NCI-H1694 treated with DMSO at 0.1 percent for 48 hours (cell line): ENCODE measurements around the gene LTBP1.

Source experiments
- DNase-seq: peaks from one replicate; lab custom pipeline; 2025; lab: John Stamatoyannopoulos, UW

The LTBP1 gene

DNA sequence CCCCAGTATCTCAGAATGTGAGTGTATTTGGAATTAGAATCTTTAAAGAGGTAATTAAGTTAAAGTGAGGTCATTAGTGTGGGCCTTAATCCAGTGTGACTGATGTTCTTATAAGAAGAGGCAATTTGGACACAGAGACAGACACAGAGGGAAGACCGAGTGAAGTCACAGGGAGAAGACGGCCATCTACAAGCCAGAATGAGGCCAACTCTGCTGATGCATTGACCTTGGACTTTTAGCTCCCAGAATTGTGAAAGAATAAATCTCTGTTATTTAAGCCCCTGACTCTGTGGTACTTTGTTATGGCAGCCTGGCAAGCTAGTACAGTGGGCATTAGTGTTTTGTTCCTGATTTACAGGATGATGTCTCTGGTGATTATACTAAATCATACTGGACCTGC lies 64.6 kb downstream of the LTBP1 start:
- DNase-seq = no peak

DNA sequence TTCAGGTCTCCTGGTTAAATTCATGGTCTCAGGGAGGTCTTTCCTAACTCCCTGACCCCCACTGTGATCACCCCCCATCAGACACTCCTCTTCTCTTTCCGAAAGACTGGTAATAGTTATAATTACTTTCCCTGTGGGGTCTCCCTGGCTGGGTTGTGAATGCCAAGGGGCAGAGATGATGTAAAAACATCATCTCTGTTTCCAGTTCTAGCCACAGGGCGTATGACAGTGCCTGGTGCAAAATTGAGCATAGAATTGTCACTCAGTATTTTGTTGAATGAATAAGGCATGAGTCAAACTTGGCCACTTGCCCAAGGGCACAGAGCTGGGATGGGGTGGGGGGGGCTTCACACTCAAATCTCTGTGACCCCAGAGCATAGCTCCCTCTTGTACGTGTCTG lies 65.2 kb downstream of the LTBP1 start:
- DNase-seq = no peak

DNA sequence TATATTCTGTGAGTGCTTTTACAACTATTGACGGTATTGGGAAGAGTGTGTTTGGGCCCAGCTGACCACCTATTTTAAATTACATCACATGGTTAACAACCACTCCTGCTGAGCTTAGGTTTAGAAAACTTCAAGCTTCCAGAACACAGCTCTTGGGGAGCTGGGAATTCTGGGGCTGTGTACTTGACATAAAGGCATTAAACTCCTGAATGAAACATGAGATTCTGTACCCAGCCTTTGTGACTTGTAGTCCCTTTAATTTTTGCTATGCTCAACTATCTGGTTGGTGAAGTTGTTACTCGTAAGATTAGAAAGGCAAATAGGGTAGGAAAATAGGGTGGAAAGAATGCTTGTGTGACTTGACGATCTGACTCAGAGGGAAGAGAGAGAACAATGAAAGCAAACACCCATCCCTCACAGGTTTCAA lies 66.9 kb downstream of the LTBP1 start:
- no peak for DNase-seq

- no peak for DNase-seq
Observed at GRCh38 chr2:33014268-33014667, 67.5 kb downstream of the LTBP1 start.

DNA sequence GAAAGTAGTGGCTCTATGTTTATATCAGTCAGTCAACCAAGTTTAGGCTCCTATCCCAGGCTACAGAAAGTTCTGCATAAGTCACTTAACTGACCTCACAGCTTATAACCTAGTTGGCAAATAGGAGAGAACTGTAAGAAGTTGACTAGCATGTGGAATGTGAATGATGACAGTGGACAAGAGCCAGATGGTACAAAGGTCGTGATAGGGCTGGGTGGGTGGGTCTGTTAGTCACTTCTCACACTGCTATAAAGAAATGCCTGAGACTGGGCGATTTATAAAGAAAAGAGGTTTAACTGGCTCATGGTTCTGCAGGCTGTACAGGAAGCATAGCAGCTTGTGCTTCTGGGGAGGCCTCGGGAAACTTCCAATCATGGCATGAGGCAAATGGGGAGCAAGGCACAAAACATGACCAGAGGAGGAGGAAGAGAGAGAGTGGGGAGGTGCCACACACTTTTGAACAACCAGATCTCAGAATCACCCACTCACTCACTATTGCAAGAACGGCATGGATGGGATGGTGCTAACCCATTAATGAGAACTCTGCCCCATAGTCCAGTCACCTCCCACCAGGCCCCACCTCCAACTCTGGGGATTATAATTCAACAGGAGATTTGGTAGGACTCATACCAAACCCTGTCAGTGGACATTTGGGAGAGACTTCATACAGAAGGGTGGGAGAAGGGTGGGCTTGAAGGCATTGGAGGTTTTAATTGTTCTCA lies 68.8 kb downstream of the LTBP1 start:
- DNase-seq = no peak

DNA sequence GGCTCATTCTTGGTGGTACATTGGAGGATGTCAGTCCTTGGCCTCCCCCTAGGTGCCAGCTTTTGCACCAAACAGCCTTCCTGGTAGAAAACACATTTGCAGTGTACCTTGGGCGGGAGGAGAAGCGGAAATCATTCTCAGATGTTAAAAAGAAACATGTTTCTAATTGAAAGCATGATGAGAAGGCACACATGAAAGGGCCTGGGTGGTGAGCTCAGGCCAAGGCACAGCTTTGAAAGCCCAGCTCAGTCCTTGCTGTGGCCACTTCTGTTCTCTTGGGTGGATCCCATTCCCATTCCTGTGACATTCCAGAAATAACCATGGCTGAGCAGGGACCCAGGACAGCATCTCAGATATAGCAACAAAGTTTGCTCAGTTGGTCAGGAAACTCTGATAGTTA lies 71.5 kb downstream of the LTBP1 start:
- DNase-seq = no peak

- no peak for DNase-seq
Observed at GRCh38 chr2:33019796-33020195, 73.0 kb downstream of the LTBP1 start.

DNA sequence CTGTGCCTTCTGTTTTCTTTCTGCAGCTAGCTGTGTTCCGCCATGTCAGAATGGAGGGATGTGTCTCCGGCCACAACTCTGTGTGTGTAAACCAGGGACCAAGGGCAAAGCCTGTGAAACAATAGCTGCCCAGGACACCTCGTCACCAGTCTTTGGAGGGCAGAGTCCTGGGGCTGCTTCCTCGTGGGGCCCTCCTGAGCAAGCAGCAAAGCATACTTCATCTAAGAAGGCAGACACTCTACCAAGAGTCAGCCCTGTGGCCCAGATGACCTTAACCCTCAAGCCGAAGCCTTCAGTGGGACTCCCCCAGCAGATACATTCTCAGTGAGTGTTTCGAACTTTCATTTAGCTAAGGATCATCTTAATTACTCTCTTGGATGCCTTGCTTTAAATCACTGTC lies 74.1 kb downstream of the LTBP1 start:
- DNase-seq = no peak

GRCh38 chr2:33021542-33022227 lies 74.9 kb downstream of the LTBP1 start:
- no peak for DNase-seq

GRCh38 chr2:33022395-33022985 lies 75.7 kb downstream of the LTBP1 start:
- DNase-seq = no peak

DNA sequence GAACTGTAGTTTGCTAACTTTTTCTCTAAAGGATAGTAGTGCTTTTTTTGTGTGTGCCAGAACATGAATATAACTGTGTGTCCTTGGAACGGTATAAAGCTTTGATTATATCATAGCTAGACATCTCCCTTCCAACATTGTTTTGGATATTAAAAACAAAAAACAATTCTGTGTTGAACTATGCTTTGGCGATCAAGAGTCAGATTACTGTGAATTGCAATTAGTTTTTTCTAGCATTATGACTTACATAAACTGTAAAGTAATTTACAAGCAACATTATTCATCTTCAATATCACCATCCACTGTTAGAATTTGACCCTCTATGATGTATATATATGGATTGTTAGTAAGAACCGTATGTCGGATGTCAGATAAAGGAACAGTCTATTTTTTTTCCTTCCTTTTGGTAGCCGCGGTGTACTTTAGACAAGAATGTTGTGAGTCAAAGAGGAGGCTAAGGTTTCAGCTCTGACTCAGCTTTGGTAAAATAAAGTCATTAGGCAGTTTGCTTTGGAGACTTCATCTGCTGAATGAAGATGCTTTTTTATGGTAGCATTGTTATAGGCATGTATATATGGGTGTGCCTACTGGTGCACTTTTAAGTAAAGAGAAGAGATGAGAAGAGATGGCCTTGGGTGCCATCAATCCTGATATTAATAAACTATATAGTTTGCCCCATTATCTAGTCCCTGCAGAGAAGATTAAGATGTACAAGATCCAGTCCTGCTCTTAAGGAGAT lies 76.4 kb downstream of the LTBP1 start:
- no peak for DNase-seq

GRCh38 chr2:33023728-33024500 lies 77.2 kb downstream of the LTBP1 start:
- no peak for DNase-seq

GRCh38 chr2:33024758-33025157 lies 78.0 kb downstream of the LTBP1 start:
- DNase-seq = no peak

DNA sequence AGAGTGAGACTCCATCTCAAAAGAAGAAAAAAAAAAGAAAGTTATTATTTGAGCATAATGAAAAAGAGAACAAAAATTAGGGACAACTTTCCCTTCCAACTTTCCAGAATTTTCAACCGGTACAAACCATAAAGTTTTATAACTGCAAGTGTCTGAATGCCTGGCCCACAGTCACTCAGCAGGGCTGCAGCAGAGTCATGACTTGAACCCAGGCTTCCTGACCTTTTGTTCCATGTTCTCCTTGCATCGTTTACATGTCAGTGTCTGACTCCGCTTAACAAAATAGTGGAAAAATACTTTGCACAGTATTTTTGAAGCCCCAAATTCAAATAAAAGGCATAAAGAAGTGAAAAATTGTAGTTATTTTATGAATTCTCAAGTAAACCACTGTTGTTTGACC lies 82.7 kb downstream of the LTBP1 start:
- no peak for DNase-seq

- DNase-seq = no peak
Observed at GRCh38 chr2:33029926-33030325, 83.2 kb downstream of the LTBP1 start.

- DNase-seq = no peak
Observed at GRCh38 chr2:33030326-33030725, 83.6 kb downstream of the LTBP1 start.

DNA sequence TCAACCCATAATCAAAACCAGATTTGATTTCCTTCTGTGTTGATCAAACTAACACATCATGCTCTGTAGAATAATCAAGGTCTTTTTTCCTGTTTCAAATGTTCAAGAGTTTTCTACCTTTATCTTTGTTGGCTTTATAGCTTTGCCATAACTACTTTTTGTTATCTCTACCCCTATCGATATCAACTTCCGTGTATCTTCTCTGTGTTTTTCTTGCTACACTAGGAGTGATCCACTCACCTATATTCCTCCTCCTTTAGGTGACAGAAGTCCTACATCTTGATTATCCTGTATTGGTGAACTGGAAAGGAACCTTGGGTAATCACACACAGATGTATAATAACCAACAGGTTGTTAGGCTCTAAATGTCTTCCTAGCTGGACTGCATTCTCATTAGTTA lies 85.5 kb downstream of the LTBP1 start:
- DNase-seq = no peak

DNA sequence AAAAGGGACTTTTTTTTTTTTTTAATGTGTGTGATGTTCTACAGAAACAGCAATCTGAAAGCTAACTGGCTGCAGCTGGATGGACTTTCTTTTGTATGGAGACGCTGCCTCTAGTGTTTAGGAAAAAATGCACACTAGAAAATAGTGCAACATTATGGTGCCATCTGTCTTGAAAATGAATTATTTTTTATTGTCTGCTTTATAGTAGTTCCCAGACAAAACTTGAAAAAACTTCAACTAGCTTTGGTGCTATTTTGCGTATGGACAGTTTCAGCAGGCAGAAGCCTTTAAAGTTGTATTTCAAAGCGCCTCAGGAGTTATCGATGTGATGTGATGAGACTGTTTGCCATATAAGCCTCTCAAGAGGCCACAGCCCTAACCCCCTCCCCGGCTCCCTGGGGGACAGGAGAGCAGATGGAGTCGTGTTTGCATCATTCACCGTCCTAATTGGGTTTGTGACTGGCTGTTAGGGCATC lies 86.9 kb downstream of the LTBP1 start:
- DNase-seq = peak; percentile 98

GRCh38 chr2:33034784-33035183 lies 88.0 kb downstream of the LTBP1 start:
- DNase-seq = peak; percentile 80

DNA sequence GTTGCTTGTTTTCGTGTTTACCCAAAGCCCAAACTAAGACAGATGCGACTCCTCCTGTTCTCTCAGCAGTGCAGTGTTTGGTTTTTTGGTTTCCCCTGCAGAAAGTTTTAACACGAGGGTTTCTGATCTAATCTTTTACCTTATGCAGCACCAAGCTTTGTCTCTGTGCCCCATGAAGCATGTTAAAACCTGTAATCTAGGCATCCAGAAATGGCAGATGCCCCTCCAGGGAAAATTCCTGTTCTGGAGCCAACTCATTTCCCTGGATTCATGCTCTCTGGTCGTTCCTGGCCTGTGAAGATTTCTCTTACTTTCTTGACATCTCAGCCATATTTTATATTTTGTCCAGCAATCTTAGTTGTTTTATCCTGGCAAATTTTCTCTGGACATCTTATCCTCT lies 91.5 kb downstream of the LTBP1 start:
- DNase-seq = no peak

DNA sequence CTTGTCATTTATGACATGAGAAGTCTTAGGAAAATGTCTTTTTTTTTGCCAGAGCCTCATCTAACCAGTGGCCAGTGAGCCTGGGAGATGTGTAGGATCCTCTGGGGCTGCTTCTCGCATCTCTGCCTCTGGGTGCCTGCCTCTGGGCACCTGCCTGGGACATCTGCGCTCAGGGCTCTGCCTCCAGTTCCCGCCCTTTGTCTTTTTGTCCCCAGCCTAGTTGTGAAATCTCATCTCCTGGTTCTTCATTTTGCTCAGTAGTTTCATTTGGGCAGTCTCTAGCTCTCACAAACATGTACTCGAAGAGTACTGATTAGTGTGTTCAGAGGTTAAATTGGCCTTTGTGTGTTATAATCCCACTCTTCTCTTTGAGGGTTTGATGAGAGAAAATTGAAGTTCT lies 92.0 kb downstream of the LTBP1 start:
- no peak for DNase-seq

DNA sequence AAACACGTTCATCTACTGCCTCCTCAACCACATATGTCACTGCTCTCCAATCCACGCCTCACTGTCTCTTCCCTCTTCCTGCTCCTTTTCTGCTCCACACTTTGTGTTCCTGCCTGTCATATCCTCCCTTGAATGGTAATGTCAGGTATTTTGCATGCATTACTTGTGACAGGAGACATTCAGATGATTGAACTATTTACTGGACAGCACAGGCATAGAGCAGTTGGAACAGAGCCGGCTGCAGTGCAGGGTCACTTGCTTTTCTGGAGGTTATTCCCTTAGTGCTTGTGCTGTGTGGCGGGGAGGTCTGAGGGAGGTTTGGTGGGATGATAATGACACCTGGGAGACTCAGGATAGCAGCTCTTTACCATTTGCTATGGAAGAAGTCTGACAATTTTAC lies 93.8 kb downstream of the LTBP1 start:
- no peak for DNase-seq
